ENCODE measurements around the gene WDR31. TPM values are rescaled to one million over a fixed set of nuclear protein-coding genes. Genes with fewer than 3 reads are reported as not detected.
"Not testable (repeated sequence)": the region's sequence is repeated elsewhere in the genome, so short reads cannot be mapped to it uniquely, and the experiment has no call there.

Gene WDR31
- total RNA-seq, 1 donor from 2014 or later, result 3.6 TPM

DNA sequence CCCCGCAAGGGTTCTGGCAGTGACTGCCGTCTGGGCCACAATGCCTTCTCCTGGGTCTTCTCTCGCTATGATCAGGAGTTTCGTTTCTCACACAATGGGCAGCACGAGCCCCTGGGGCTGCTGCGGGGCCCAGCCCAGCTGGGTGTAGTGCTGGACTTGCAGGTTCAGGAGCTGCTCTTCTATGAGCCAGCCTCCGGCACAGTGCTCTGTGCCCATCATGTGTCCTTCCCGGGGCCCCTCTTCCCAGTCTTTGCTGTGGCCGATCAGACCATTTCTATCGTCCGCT lies 29.7 kb upstream of the WDR31 start:
- Mint-ChIP-seq H3K27me3 (ENCODE audit: low read depth) (no peaks in the 10 kb centered on the region), H3K27ac (ENCODE audit: unreplicated experiment) (no peak overlapping the region), H3K9me3 (no peaks in the 10 kb centered on the region), H3K4me3 (no peak overlapping the region), H3K36me3 (ENCODE audit: low read depth) (no peaks in the 10 kb centered on the region), H3K4me1 (no peaks in the 10 kb centered on the region)
- no peak for DNase-seq (ENCODE audit: low read depth, low spot score)
- TF ChIP-seq, protein P1, sequence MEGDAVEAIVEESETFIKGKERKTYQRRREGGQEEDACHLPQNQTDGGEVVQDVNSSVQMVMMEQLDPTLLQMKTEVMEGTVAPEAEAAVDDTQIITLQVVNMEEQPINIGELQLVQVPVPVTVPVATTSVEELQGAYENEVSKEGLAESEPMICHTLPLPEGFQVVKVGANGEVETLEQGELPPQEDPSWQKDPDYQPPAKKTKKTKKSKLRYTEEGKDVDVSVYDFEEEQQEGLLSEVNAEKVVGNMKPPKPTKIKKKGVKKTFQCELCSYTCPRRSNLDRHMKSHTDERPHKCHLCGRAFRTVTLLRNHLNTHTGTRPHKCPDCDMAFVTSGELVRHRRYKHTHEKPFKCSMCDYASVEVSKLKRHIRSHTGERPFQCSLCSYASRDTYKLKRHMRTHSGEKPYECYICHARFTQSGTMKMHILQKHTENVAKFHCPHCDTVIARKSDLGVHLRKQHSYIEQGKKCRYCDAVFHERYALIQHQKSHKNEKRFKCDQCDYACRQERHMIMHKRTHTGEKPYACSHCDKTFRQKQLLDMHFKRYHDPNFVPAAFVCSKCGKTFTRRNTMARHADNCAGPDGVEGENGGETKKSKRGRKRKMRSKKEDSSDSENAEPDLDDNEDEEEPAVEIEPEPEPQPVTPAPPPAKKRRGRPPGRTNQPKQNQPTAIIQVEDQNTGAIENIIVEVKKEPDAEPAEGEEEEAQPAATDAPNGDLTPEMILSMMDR (conservative IDR thresholded peaks at IDR 0.05), result no peak

DNA sequence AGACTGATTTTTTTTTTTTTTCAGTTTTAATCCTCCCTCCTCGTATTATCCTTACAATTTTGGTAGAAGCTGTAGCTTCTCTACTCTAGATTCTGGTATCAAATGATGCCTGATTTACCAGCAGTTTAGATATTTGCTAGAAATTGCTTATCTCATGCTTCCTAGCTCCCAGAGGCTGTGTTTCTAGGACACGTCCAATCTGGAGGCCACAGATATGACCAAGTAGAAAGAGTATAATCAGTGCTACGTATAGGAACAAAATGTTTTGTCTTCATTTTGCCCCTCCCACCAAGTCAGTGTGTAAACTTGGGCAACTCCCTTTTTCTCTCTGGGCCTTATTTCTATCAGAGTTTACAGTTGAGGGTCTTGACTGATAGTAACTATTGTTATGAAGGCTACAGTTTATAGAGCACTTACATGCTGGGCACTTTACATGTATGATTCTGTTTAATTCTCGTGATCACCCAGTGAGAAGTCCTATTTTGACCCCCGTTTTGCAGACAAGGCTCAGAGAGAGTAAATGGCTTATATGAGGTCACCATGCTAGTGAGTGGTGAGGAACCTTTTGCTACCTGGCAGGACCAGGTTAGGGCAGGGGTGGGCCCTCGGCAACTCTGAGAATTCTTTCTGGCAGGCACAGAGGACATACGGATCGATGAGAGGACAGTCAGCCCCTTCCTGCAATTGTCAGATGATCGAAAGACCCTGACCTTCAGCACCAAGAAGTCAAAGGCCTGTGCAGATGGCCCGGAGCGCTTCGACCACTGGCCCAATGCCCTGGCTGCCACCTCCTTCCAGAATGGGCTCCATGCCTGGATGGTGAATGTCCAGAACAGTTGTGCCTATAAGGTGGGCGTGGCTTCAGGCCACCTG lies 29.1 kb upstream of the WDR31 start:
- Mint-ChIP-seq H3K27me3 (ENCODE audit: low read depth) (no peaks in the 10 kb centered on the region), H3K27ac (ENCODE audit: unreplicated experiment) (no peak overlapping the region), H3K36me3 (ENCODE audit: low read depth) (no peaks in the 10 kb centered on the region), H3K4me3 (no peak overlapping the region), H3K9me3 (no peaks in the 10 kb centered on the region), H3K4me1 (no peaks in the 10 kb centered on the region)
- TF ChIP-seq, protein P1 (conservative IDR thresholded peaks at IDR 0.05), result no peak
- DNase-seq (ENCODE audit: low read depth, low spot score), result no peak

DNA sequence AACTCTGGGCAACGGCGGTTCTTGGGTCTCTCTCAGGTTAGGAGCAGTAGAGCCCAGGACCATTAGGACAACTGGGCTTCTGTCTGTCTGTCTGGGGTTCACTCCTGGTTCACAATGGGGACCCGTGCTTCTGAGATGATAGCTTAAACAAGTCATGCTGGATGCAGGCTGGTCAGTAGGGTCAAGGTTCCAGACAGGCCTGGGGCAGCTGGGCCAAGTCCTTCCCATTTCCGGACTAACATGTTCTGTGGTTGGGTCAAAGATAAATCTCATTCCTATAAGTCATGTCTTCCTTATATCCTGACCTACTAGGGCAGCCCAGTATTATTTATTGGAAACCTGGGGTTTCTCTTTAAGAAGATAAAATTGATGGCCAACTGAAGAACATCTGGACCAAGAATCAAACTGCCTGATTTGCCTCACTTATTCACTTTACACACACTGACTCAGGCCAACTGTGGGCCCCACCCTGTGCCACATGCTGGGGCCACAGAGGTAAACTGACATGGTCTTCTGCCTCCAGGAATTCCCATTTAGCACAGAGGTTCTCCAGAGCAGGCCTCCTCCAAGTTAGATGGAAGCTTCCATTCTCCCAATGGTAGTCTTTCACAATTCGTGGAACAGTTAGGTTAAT lies 28.4 kb upstream of the WDR31 start:
- no peak overlapping the region for H3K27ac Mint-ChIP-seq (ENCODE audit: unreplicated experiment)
- TF ChIP-seq, protein P1 (conservative IDR thresholded peaks at IDR 0.05), result no peak
- H3K4me1 Mint-ChIP-seq, result no peaks in the 10 kb centered on the region
- H3K36me3 Mint-ChIP-seq (ENCODE audit: low read depth), result no peaks in the 10 kb centered on the region
- DNase-seq (ENCODE audit: low read depth, low spot score), result no peak
- H3K4me3 Mint-ChIP-seq, result no peak overlapping the region
- H3K27me3 Mint-ChIP-seq (ENCODE audit: low read depth), result no peaks in the 10 kb centered on the region
- no peaks in the 10 kb centered on the region for H3K9me3 Mint-ChIP-seq

DNA sequence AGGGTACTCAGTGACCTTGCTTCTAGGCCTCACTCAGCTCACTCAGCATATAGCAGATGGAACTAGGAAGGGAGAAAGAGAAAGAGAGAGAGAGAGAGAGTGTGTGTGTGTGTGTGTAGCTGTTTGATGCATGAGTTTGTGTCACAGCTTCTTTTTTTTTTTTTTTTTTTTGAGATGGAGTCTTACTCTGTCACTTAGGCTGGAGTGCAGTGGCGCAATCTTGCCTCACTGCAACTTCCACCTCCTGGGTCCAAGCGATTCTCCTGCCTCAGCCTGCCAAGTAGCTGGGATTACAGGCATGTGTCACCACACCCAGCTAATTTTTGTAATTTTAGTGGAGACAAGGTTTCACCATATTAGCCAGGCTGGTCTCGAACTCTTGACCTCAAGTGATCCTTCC lies 25.6 kb upstream of the WDR31 start:
- H3K36me3 Mint-ChIP-seq (ENCODE audit: low read depth); DNase-seq (ENCODE audit: low read depth, low spot score); H3K27me3 Mint-ChIP-seq (ENCODE audit: low read depth); H3K27ac Mint-ChIP-seq (ENCODE audit: unreplicated experiment); H3K4me3 Mint-ChIP-seq; H3K4me1 Mint-ChIP-seq; H3K9me3 Mint-ChIP-seq: not testable (repeated sequence)

DNA sequence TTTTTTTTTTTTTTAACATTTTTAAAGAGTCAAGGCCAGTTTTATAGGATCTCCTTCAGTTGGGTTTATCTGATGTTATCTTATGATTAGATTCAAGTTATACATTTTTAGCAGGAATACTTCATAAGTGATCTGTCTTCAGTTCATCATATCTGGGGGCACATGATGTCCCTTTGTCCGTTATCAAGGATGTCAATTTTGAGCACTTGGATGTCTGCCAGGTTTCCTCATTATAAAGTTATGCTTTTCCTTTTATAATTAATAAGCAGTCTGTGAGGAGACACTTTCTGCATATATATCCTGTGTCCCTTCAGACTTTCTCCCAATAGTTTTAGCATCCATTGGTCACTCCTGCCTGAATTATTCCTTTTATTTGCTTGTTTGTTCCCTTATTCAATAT lies 24.9 kb upstream of the WDR31 start:
- DNase-seq (ENCODE audit: low read depth, low spot score), result no peak
- H3K36me3 Mint-ChIP-seq (ENCODE audit: low read depth), result no peaks in the 10 kb centered on the region
- no peak overlapping the region for H3K4me3 Mint-ChIP-seq
- no peak overlapping the region for H3K27ac Mint-ChIP-seq (ENCODE audit: unreplicated experiment)
- TF ChIP-seq, protein P1 (conservative IDR thresholded peaks at IDR 0.05), result no peak
- H3K4me1 Mint-ChIP-seq, result peaks cover 6% of the 10 kb centered on the region
- no peaks in the 10 kb centered on the region for H3K9me3 Mint-ChIP-seq
- peaks cover 10% of the 10 kb centered on the region for H3K27me3 Mint-ChIP-seq (ENCODE audit: low read depth)

DNA sequence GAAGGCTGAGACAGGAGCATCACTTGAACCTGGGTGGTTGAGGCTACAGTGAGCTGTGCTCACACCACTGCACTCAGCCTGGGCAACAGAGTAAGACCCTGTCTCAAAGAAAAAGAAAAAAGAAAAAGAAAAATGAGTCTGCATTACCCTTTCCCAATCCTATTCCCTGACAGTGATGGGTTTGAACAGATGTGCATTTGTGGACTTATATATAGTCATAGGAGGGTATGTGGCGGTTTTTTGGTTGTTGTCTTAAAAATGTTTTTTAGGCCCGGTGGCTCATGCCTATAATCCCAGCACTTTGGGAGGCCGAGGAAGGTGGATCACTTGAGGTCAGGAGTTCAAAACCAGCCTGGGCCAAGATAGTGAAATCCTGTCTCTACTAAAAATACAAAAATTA lies 23.3 kb upstream of the WDR31 start:
- H3K4me1 Mint-ChIP-seq, result peaks cover 6% of the 10 kb centered on the region
- DNase-seq (ENCODE audit: low read depth, low spot score), result no peak
- no peak overlapping the region for H3K27ac Mint-ChIP-seq (ENCODE audit: unreplicated experiment)
- H3K36me3 Mint-ChIP-seq (ENCODE audit: low read depth), result no peaks in the 10 kb centered on the region
- H3K4me3 Mint-ChIP-seq, result no peak overlapping the region
- peaks cover 16% of the 10 kb centered on the region for H3K27me3 Mint-ChIP-seq (ENCODE audit: low read depth)
- TF ChIP-seq, protein P1 (conservative IDR thresholded peaks at IDR 0.05), result no peak
- H3K9me3 Mint-ChIP-seq, result no peaks in the 10 kb centered on the region
